Right lobe of liver (tissue), 6 donors: ENCODE data around the gene NEURL2. TPM values are rescaled to one million over a fixed set of nuclear protein-coding genes. Genes with fewer than 3 reads are reported as not detected.
A peak's percentile ranks its signal among the peaks of the same experiment; 100 is the strongest.
"Not testable (repeated sequence)": the region's sequence is repeated elsewhere in the genome, so short reads cannot be mapped to it uniquely, and the experiment has no call there.

ENCODE experiments used
- ATAC-seq, 4 donors: fragments of 200-7000 bp; cut with Tn5 transposase; one replicate each; pipeline ENCODE4 v1.9.1; 2020; ENCODE audit warnings: mild to moderate bottlenecking in 4 of 4, moderate library complexity in 4 of 4
- DNase-seq, 3 donors: peaks; one replicate each; pipeline ENCODE4 v3.0.0-alpha.2; 2020
- H3K27ac ChIP-seq, 3 donors: fragments of 200-600 bp; one replicate each; pipeline ENCODE4 v1.8.0; 2022
- H3K27me3 ChIP-seq, 2 donors: fragments of 200-600 bp; one replicate each; pipeline ENCODE4 v1.8.0; 2022
- H3K36me3 ChIP-seq, 4 donors: fragments of 200-600 bp; sonication (generic) in 1 of 4; one replicate each; pipeline versions ENCODE4 v1.5.1 to v1.8.0; 2017 to 2022; ENCODE audit warnings: control low read depth in 1 of 4
- H3K4me1 ChIP-seq, 4 donors: fragments of 200-600 bp; sonication (generic) in 1 of 4; one replicate each; pipeline versions ENCODE4 v1.5.1 to v1.8.0; 2017 to 2022; ENCODE audit warnings: control low read depth in 1 of 4
- H3K4me3 ChIP-seq, 3 donors: fragments of 200-600 bp; one replicate each; pipeline ENCODE4 v1.8.0; 2022
- H3K9me3 ChIP-seq, 4 donors: fragments of 200-600 bp; sonication (generic) in 1 of 4; one replicate each; pipeline versions ENCODE4 v1.5.1 to v1.8.0; 2017 to 2022; ENCODE audit warnings: control low read depth in 1 of 4
- POLR2A ChIP-seq: fragments of 450-650 bp; IDR thresholded peaks from one replicate; pipeline ENCODE4 v1.6.1; 2017; ENCODE audit warnings: antibody characterized with exemption, mild to moderate bottlenecking
- WGBS: methylation state at CpG from one replicate; pipeline ENCODE4 v1.1.6; 2018; ENCODE audit warnings: low coverage, low lambda C conversion rate; ENCODE audit not compliant: insufficient coverage; ENCODE audit errors: missing lambda C conversion rate; 5-methylcytosine and 5-hydroxymethylcytosine counted together
- intact Hi-C, 2 donors: fragments of 100-400 bp; cut with DNase I; formaldehyde crosslinking; loops; one replicate each; pipeline versions ENCODE4 v1.11.2 to v1.14.1; 2022
- total RNA-seq, 6 experiments: library from RNA; depleted of rRNA in 2 of 6; stranded (reverse); fragments of >200 nt in 2 of 6; fragmentation: NEBNext Ultra II Directional in 3 of 6; extraction: Animal tissue kit (Norgen Biotek cat#: 25700) in 3 of 6; gene quantifications; one replicate each; pipeline versions ENCODE4 v1.1.0 to v1.2.4, GENCODE V29; 2016 to 2023
- TF ChIP-seq, protein P1 (sequence below), 4 donors: fragments of 200-600 bp in 3 of 4; fragments of 450-650 bp in 1 of 4; IDR thresholded peaks; one replicate each; pipeline versions ENCODE4 v1.5.1 to v1.8.0; 2016 to 2022; ENCODE audit warnings: antibody characterized with exemption in 4 of 4, mild to moderate bottlenecking in 2 of 4
- donor health status: DM: no; HTN: yes; CAD: no.
- donor health status: DM: no; HTN: no; CAD: no.
- donor health status: DM: no; HTN: no; CAD: no.
- donor health status: DM: no; HTN: yes; CAD: no.
- donor health status: DM: no; HTN: yes; CAD: no.

Gene NEURL2
- total RNA-seq, 6 experiments from 2014 or later, result 3.6 to 8.8 (median 5.4) TPM

DNA sequence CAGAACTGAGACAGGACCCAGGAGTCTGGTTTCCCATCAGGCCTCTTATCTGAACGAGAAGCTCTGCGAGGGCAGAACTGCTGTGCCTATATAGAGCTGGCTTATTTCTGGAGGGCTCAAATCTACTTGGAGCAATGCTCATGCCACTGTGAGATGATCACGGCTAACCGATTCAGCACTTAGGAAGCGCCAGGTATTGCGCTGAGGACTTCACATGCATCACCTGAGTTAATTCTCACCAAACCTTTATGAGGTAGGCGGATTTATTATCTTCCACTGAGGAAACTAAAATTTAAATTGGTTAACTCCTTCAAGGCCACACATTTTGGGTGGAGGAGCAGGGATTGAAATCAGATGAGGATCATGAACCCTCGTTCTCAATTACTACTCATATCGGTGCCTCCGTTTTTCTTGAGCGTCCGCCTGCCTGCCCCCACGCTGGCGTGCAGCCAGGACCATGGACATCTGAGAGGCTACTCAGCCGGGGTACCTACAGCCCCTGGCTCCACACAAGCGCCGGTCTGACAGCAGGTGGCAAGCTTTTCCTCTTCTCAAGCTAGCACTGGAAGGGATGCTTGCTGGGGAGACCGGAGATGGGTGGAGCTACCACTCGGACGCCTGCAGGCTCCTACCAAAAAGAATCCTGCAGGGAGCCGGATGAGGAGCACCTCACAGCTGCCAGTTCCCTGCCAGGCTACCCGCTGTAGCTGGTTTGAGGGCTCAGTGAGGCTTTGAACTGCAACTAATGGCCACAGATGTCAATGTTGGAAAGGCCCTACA, 42.4 kb upstream of the NEURL2 start:
- ATAC-seq, result peak; percentile 41 to 55 (median 54)
- intact Hi-C loops, result no loop called here
- 2% methylated on average over 9 of the region's 22 CpGs for WGBS

DNA sequence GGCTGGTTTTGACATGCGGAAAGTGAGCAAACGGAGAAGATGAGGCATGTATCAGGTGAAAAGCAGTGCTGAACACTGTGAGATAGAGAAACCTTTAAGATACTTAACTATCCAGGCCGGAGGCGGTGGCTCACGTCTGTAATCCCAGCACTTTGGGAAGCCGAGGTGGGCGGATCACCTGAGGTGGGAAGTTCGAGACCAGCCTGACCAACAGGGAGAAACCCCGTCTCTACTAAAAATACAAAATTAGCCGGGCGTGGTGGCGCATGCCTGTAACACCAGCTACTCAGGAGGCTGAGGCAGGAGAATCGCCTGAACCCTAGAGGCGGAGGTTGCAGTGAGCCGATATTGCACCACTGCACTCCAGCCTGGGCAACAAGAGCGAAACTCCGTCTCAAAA, 40.7 kb upstream of the NEURL2 start:
- WGBS, result 71% methylated on average over 12 of the region's 17 CpGs
- not testable (repeated sequence) for DNase-seq, ATAC-seq

More for the DNA sequence above, 42.4 kb upstream of the NEURL2 start:
- Histone ChIP-seq H3K4me1 (peaks cover 0 to 19% (median 9%) of the 10 kb centered on the region in 4 donors), H3K27ac (peak overlapping the region; percentile 96 to 100 (median 100)), H3K4me3 (peak overlapping the region; percentile 89 to 100 (median 100)), H3K36me3 (peaks cover 0 to 11% (median 0%) of the 10 kb centered on the region in 4 donors), H3K27me3 (no peaks in the 10 kb centered on the region), H3K9me3 (no peaks in the 10 kb centered on the region)
- TF ChIP-seq, protein P1, sequence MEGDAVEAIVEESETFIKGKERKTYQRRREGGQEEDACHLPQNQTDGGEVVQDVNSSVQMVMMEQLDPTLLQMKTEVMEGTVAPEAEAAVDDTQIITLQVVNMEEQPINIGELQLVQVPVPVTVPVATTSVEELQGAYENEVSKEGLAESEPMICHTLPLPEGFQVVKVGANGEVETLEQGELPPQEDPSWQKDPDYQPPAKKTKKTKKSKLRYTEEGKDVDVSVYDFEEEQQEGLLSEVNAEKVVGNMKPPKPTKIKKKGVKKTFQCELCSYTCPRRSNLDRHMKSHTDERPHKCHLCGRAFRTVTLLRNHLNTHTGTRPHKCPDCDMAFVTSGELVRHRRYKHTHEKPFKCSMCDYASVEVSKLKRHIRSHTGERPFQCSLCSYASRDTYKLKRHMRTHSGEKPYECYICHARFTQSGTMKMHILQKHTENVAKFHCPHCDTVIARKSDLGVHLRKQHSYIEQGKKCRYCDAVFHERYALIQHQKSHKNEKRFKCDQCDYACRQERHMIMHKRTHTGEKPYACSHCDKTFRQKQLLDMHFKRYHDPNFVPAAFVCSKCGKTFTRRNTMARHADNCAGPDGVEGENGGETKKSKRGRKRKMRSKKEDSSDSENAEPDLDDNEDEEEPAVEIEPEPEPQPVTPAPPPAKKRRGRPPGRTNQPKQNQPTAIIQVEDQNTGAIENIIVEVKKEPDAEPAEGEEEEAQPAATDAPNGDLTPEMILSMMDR (IDR thresholded peaks at IDR 0.05), result peak; percentile 33 to 45 (median 36)
- TF ChIP-seq POLR2A, result peak; percentile 35
- DNase-seq, result peak; percentile 73 to 80 (median 74)

DNA sequence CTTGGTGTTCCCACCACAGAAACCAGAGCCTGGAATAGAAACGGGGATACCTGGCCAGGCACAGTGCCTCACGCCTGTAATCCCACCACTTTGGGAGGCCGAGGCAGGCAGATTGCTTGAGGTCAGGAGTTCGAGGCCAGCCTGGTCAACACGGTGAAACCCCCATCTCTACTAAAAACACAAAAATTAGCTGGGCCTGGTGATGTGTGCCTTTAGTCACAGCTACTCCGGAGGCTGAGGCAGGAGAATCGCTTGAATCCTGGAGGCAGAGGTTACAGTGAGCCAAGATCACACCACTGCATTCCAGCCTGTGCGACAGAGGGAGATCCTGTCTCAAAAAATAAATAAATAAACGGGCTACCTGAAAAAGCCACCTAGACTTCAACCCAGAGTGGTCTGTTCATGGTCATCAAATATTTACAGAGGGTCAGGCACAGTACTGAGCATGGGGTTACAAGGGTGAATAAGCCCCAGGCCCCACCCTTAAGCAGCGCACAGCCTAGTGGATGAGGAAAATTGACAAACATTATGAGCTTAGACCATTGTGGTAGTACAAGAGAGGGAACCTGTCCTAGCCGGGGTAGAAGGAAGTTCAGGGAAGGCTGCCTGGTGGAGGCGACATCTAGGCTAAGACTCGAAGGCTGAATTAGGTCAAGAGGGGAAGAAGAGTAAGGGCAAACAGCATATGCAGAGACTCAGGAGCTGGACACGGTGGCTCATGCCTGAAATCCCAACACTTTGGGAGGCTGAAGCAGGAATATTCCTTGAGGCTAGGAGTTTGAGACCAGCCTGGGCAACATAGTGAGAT, 36.3 kb upstream of the NEURL2 start:
- intact Hi-C loops, result no loop called here
- no peak overlapping the region for H3K27ac ChIP-seq
- ATAC-seq, result peak; percentile 39 to 68 (median 64)
- WGBS, result 23% methylated on average over 9 of the region's 14 CpGs
- H3K27me3 ChIP-seq, result no peaks in the 10 kb centered on the region
- no peaks in the 10 kb centered on the region for H3K36me3 ChIP-seq
- peaks cover 0 to 19% (median 7%) of the 10 kb centered on the region in 4 donors for H3K4me1 ChIP-seq
- H3K4me3 ChIP-seq, result no peak overlapping the region
- TF ChIP-seq, protein P1 (IDR thresholded peaks at IDR 0.05), result no peak
- no peak for TF ChIP-seq POLR2A
- DNase-seq, result no peak
- no peaks in the 10 kb centered on the region for H3K9me3 ChIP-seq

More for the DNA sequence above, 40.7 kb upstream of the NEURL2 start:
- H3K9me3 ChIP-seq, H3K36me3 ChIP-seq, H3K27ac ChIP-seq, H3K4me3 ChIP-seq, intact Hi-C loops, H3K27me3 ChIP-seq: not testable (repeated sequence)
- peaks cover 0 to 25% (median 9%) of the 10 kb centered on the region in 4 donors for H3K4me1 ChIP-seq

DNA sequence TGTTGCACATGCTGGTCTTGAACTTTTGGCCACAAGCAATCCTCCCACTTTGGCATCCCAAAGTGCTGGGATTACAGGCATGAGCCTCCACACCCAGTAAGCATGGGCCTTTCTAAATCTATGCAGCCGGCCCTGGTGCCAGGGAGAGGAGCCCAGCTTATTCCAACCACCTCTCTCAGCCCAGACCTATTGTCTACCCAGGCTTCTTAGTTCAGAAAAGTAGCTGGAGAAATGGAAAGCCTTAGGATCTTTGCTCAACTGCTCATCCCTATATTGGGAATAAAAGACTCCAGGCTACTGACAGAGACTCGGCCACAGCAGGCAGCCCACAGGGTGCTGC, 35.7 kb upstream of the NEURL2 start:
- DNase-seq, result no peak
- H3K27ac ChIP-seq, result no peak overlapping the region
- WGBS, result 80% methylated on average over 1 of the region's 2 CpGs
- no peaks in the 10 kb centered on the region for H3K27me3 ChIP-seq
- H3K4me1 ChIP-seq, result peaks cover 0 to 15% (median 5%) of the 10 kb centered on the region in 4 donors
- H3K9me3 ChIP-seq, result no peaks in the 10 kb centered on the region
- no peak for TF ChIP-seq POLR2A
- TF ChIP-seq, protein P1 (IDR thresholded peaks at IDR 0.05), result no peak
- H3K4me3 ChIP-seq, result no peak overlapping the region
- no peak for ATAC-seq
- no peaks in the 10 kb centered on the region for H3K36me3 ChIP-seq
- intact Hi-C loops, result no loop called here
